Activated naive CD8-positive, alpha-beta T cell treated with anti-CD3 and anti-CD28 coated beads, Interleukin-2, amount 10 ng/mL, durations not matched to agents 7 days and 5 days (primary cell): ENCODE data around the gene PTPRN2. TPM values are rescaled to one million over a fixed set of nuclear protein-coding genes. Genes with fewer than 3 reads are reported as not detected.

Experiments used
- ATAC-seq: fragments of 150-1000 bp; cut with Tn5 transposase; one replicate; pipeline ENCODE4 v1.10.0; 2021; ENCODE audit warnings: low read depth, moderate library complexity
- POLR2A ChIA-PET: fragments of 350-600 bp; sonication (Branson Sonifier 250); formaldehyde crosslinking; loops from one replicate; lab custom pipeline; 2021; ENCODE audit warnings: antibody characterized with exemption; lab: Charles Lee
- DNase-seq: peaks from one replicate; pipeline ENCODE4 v3.0.0; 2021
- H3K27ac Mint-ChIP-seq: one replicate; pipeline ENCODE4 v1.8.0; 2022; ENCODE audit warnings: mild to moderate bottlenecking, mixed read lengths
- H3K27me3 Mint-ChIP-seq: one replicate; pipeline ENCODE4 v1.8.0; 2022; ENCODE audit warnings: mild to moderate bottlenecking, moderate library complexity, mixed read lengths
- H3K36me3 Mint-ChIP-seq: one replicate; pipeline ENCODE4 v1.8.0; 2021; ENCODE audit warnings: mild to moderate bottlenecking, mixed read lengths
- H3K4me1 Mint-ChIP-seq: one replicate; pipeline ENCODE4 v1.8.0; 2021; ENCODE audit warnings: mixed read lengths
- H3K4me3 Mint-ChIP-seq: one replicate; pipeline ENCODE4 v1.8.0; 2022; ENCODE audit warnings: mild to moderate bottlenecking, moderate library complexity, mixed read lengths
- H3K9me3 Mint-ChIP-seq: one replicate; pipeline ENCODE4 v1.8.0; 2021; ENCODE audit warnings: mixed read lengths
- total RNA-seq, 2 experiments: library from RNA; stranded (reverse); gene quantifications; one replicate each; pipeline ENCODE4 v1.2.3, GENCODE V29; 2021

PTPRN2 gene
- total RNA-seq, 2 experiments from 2014 or later: 4.5 to 4.9 TPM

GRCh38 chr7:158107806-158108205 lies 479.8 kb downstream of the PTPRN2 start:
- no peak for ATAC-seq
- no peaks in the 10 kb centered on the region for H3K27me3 Mint-ChIP-seq
- H3K4me3 Mint-ChIP-seq: no peak overlapping the region
- POLR2A ChIA-PET: no interaction called here
- DNase-seq: no peak
- peaks cover 4% of the 10 kb centered on the region for H3K9me3 Mint-ChIP-seq
- no peaks in the 10 kb centered on the region for H3K36me3 Mint-ChIP-seq
- H3K27ac Mint-ChIP-seq: no peak overlapping the region
- H3K4me1 Mint-ChIP-seq: no peaks in the 10 kb centered on the region

DNA sequence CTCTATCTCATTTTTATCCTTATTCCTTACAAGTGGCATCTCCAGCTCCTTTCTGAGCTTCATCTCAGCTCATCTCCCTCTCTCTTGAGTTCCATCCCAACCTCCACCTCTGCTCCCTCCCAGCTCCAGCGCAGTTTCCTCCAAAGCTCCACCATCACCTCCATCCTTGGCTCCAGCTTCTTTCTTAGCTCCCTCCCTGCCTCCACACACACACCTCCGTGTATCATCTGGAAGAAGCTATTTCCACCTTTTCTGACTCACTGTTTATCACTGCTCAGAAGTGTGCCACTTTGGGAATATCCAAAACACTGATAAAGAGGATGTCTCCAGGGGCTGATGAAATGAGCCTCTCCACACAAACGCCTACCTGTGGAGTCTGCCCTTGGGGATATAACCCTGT lies 481.4 kb downstream of the PTPRN2 start:
- POLR2A ChIA-PET: no interaction called here
- Mint-ChIP-seq H3K9me3 (peaks cover 4% of the 10 kb centered on the region), H3K27ac (no peak overlapping the region), H3K4me3 (no peak overlapping the region), H3K4me1 (no peaks in the 10 kb centered on the region), H3K36me3 (no peaks in the 10 kb centered on the region), H3K27me3 (no peaks in the 10 kb centered on the region)
- no peak for ATAC-seq
- DNase-seq: no peak

DNA sequence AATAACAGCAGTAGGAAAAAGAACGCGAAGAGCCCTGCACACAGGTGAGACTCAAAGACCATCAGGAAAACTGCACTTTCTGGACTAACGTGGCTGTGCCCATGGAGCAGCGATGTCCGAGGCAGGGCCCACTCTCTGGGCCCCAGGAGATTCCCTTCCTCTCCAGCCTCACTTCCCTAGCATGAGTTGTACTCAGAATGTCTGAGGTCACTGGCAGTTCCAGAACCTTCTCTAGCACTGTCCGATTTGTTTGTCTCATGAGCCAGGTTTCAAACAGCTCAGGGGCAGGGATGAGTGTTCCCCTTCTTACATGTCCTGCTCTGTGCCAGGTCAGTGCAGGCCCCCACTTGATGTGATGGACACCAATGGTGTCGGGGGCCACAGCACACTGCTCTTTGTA lies 484.2 kb downstream of the PTPRN2 start:
- ATAC-seq: no peak
- POLR2A ChIA-PET: no interaction called here
- H3K27me3 Mint-ChIP-seq: no peaks in the 10 kb centered on the region
- H3K9me3 Mint-ChIP-seq: peaks cover 3% of the 10 kb centered on the region
- DNase-seq: no peak
- H3K27ac Mint-ChIP-seq: no peak overlapping the region
- H3K4me3 Mint-ChIP-seq: no peak overlapping the region
- no peaks in the 10 kb centered on the region for H3K4me1 Mint-ChIP-seq
- H3K36me3 Mint-ChIP-seq: no peaks in the 10 kb centered on the region

DNA sequence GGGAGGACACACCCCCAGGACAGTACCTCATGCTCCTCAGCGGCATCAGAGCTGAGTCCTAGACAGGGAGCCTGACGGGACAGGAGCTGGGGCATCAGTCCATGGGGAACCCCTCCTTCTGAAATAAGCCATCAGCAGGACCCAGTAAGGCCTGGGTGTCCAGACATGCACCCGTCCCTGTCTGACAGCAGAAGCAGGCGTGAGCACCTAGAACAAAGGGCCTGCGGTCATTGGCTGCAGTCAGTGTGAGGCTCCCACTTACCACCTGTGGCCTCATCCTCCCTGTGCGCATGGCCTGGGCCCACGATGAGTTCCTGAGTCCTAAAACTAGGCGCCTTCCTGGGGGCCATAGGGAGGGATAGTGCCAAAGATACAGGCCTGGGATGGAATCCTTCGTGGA lies 484.7 kb downstream of the PTPRN2 start:
- Mint-ChIP-seq H3K9me3 (peaks cover 3% of the 10 kb centered on the region), H3K27me3 (no peaks in the 10 kb centered on the region), H3K27ac (no peak overlapping the region), H3K4me1 (no peaks in the 10 kb centered on the region), H3K4me3 (no peak overlapping the region), H3K36me3 (no peaks in the 10 kb centered on the region)
- DNase-seq: no peak
- POLR2A ChIA-PET: no interaction called here
- no peak for ATAC-seq

- DNase-seq (no peak), ATAC-seq (no peak)
- Mint-ChIP-seq H3K36me3 (no peaks in the 10 kb centered on the region), H3K4me3 (no peak overlapping the region), H3K9me3 (peaks cover 3% of the 10 kb centered on the region), H3K27ac (no peak overlapping the region), H3K4me1 (no peaks in the 10 kb centered on the region), H3K27me3 (no peaks in the 10 kb centered on the region)
- POLR2A ChIA-PET: no interaction called here
Observed at GRCh38 chr7:158101821-158102450, 485.7 kb downstream of the PTPRN2 start.

GRCh38 chr7:158098125-158099030 lies 489.2 kb downstream of the PTPRN2 start:
- POLR2A ChIA-PET: no interaction called here
- Mint-ChIP-seq H3K9me3 (peaks cover 3% of the 10 kb centered on the region), H3K4me1 (no peaks in the 10 kb centered on the region), H3K27ac (no peak overlapping the region), H3K4me3 (no peak overlapping the region), H3K36me3 (no peaks in the 10 kb centered on the region), H3K27me3 (no peaks in the 10 kb centered on the region)
- DNase-seq: no peak
- no peak for ATAC-seq

DNA sequence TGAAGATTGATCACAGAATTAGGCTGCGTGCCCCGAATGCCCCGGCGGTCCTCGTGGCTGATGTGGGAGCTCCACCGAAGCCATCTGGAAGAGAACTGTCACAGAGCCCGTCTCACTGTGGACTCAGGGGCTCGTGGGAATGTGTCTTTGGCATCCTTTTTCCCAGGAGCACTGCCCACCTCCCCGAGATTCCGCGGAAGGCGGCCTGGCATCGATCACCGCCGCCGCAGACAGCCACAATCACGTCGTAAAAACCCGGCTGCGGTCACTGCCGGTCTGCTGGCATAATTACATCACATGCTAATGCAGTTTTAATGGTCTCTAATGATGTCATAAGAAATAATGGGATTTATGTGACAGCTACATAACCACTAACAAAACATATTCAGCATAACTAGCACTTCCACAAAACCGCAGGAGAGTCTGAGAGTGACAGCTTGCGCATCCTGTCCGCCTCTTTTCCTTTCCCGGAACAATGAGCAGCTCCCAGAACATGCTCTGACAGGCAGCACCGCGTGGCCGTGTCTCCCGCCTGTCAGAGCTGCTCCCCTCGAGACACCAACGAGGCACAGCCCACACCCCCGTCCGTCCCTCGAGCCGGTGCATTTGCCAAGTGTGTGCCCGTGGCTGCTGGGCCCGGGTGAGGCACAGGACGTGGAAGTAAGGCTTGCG lies 490.0 kb downstream of the PTPRN2 start:
- Mint-ChIP-seq H3K4me3 (no peak overlapping the region), H3K27me3 (no peaks in the 10 kb centered on the region), H3K27ac (no peak overlapping the region), H3K36me3 (no peaks in the 10 kb centered on the region), H3K9me3 (peaks cover 3% of the 10 kb centered on the region), H3K4me1 (no peaks in the 10 kb centered on the region)
- DNase-seq: no peak
- ATAC-seq: no peak
- POLR2A ChIA-PET: no interaction called here

DNA sequence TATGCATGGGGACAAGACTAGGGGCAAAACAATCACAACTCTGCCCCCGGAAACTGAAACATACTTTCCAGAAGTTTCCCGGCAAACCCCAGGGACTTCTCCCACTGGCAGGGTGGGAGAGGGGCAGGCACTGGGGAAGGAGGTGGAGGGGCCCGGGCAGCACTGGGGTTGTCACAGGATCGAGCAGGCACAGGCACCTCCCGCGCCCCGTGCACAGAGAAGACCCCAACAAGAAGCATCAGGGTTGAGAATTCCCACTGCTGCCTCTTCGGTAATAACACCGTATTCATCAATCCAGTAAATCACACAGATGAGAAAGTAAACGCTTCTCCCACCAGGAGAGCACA lies 490.5 kb downstream of the PTPRN2 start:
- Mint-ChIP-seq H3K4me1 (no peaks in the 10 kb centered on the region), H3K9me3 (peaks cover 3% of the 10 kb centered on the region), H3K36me3 (no peaks in the 10 kb centered on the region), H3K27ac (no peak overlapping the region), H3K4me3 (no peak overlapping the region), H3K27me3 (no peaks in the 10 kb centered on the region)
- POLR2A ChIA-PET: no interaction called here
- ATAC-seq (no peak), DNase-seq (no peak)

DNA sequence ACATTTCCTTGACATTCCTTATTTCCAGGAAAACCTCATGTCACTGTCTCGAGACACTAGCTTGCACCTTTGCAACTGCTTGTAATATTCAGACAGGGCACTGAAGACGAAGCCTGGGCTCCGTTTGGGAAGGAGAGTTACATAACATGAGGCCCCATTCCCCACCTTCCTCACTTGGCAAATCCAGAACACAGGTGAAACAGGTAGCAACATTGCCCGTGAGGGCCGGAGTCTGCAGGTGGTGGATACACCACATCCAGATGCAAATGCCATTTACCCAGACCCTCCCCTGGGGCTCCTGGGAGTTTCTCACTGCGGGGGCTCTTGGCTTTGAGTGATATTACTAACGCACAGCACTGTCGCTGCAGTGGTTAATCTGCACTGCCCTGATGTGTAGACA lies 491.0 kb downstream of the PTPRN2 start:
- Mint-ChIP-seq H3K27me3 (no peaks in the 10 kb centered on the region), H3K27ac (no peak overlapping the region), H3K4me1 (no peaks in the 10 kb centered on the region), H3K9me3 (peaks cover 3% of the 10 kb centered on the region), H3K36me3 (no peaks in the 10 kb centered on the region), H3K4me3 (no peak overlapping the region)
- POLR2A ChIA-PET: no interaction called here
- no peak for ATAC-seq
- no peak for DNase-seq

GRCh38 chr7:158094671-158095226 lies 492.9 kb downstream of the PTPRN2 start:
- POLR2A ChIA-PET: no interaction called here
- ATAC-seq: no peak

DNA sequence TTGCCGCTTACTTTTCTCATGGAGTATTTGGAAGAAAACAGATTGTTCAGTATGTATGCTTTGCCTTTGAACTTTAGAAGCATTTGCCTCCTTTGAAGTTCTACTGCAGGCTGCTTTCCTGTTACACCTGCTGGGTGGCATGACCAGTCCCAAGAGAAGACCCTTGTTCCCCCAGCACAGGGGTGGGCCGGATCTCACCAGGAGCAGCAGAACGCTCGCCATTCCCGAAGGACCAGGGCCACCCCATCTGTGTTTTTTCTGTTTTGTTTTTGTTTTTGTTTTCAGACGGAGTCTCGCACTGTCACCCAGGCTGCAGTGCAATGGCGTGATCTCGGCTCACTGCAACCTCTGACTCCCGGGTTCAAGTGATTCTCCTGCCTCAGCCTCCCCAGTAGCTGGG lies 493.6 kb downstream of the PTPRN2 start:
- H3K27ac Mint-ChIP-seq: no peak overlapping the region
- no peaks in the 10 kb centered on the region for H3K9me3 Mint-ChIP-seq
- POLR2A ChIA-PET: no interaction called here
- H3K36me3 Mint-ChIP-seq: no peaks in the 10 kb centered on the region
- no peak overlapping the region for H3K4me3 Mint-ChIP-seq
- no peaks in the 10 kb centered on the region for H3K4me1 Mint-ChIP-seq
- H3K27me3 Mint-ChIP-seq: no peaks in the 10 kb centered on the region
- ATAC-seq: no peak
- no peak for DNase-seq

More at GRCh38 chr7:158094671-158095226, 492.9 kb downstream of the PTPRN2 start:
- no peaks in the 10 kb centered on the region for H3K36me3 Mint-ChIP-seq
- H3K9me3 Mint-ChIP-seq: no peaks in the 10 kb centered on the region
- H3K4me1 Mint-ChIP-seq: no peaks in the 10 kb centered on the region
- H3K27me3 Mint-ChIP-seq: no peaks in the 10 kb centered on the region
- no peak overlapping the region for H3K4me3 Mint-ChIP-seq
- H3K27ac Mint-ChIP-seq: no peak overlapping the region
- DNase-seq: no peak

GRCh38 chr7:158093156-158093796 lies 494.3 kb downstream of the PTPRN2 start:
- Mint-ChIP-seq H3K36me3 (no peaks in the 10 kb centered on the region), H3K27me3 (no peaks in the 10 kb centered on the region), H3K4me3 (no peak overlapping the region), H3K4me1 (no peaks in the 10 kb centered on the region), H3K9me3 (no peaks in the 10 kb centered on the region), H3K27ac (no peak overlapping the region)
- DNase-seq (no peak), ATAC-seq (no peak)
- POLR2A ChIA-PET: no interaction called here

DNA sequence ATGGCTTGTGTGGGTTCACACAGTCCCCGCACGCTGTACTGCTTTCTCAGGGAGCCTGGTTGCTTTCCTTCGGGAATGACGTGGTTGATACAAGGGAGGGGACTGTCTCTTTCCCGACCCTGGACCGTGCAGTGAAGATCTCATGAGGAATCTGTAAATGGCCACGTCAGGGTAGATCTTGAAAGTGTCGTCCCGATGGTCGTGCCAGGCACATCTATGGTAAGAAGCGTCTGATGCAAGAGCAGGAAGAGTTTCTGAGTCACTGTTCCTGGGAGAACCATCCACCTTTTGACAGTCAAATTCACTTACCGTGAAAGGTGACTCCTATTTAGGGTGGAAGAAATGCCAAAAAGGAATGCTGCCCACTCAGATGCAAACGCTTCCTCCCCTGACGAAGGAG lies 500.4 kb downstream of the PTPRN2 start:
- POLR2A ChIA-PET: no interaction called here
- Mint-ChIP-seq H3K27ac (no peak overlapping the region), H3K4me3 (no peak overlapping the region), H3K9me3 (peaks cover 16% of the 10 kb centered on the region), H3K4me1 (no peaks in the 10 kb centered on the region), H3K36me3 (peaks cover 2% of the 10 kb centered on the region), H3K27me3 (no peaks in the 10 kb centered on the region)
- DNase-seq (no peak), ATAC-seq (no peak)
